ENCODE results near the gene ZBTB24. TPM values are rescaled to one million over a fixed set of nuclear protein-coding genes. Genes with fewer than 3 reads are reported as not detected.
"Not testable (repeated sequence)": the region's sequence is repeated elsewhere in the genome, so short reads cannot be mapped to it uniquely, and the experiment has no call there.

Gene ZBTB24
- total RNA-seq, 4 donors from 2014 or later = 4.4 to 12.6 (median 9.0) TPM

DNA sequence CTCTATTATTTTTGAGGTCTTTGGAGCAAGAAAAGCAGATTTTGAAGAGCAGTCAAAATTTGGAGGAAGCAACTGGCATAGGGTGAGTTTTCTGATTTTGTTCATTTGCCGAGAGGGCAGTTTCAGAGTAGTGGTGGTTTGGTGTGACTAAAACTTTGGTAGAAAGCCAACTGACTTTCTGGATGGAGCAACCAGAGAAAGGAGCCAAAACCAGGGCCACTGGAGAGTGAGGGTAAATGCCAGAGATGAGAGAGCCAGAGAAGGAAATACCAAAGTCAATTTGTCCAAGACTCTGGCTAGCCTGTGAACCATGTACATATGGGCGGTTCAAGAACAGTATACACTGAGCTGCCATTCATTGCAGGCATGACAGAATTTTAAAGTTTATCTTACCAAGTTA lies 40.5 kb upstream of the ZBTB24 start:
- intact Hi-C loops (cut with DNase I; ENCODE audit: low total_unique reads) = no loop called here
- Histone ChIP-seq H3K36me3 (no peaks in the 10 kb centered on the region), H3K27me3 (no peaks in the 10 kb centered on the region), H3K4me1 (no peaks in the 10 kb centered on the region), H3K4me3 (no peak overlapping the region), H3K9me3 (no peaks in the 10 kb centered on the region), H3K27ac (no peak overlapping the region)
- TF ChIP-seq, protein P1, sequence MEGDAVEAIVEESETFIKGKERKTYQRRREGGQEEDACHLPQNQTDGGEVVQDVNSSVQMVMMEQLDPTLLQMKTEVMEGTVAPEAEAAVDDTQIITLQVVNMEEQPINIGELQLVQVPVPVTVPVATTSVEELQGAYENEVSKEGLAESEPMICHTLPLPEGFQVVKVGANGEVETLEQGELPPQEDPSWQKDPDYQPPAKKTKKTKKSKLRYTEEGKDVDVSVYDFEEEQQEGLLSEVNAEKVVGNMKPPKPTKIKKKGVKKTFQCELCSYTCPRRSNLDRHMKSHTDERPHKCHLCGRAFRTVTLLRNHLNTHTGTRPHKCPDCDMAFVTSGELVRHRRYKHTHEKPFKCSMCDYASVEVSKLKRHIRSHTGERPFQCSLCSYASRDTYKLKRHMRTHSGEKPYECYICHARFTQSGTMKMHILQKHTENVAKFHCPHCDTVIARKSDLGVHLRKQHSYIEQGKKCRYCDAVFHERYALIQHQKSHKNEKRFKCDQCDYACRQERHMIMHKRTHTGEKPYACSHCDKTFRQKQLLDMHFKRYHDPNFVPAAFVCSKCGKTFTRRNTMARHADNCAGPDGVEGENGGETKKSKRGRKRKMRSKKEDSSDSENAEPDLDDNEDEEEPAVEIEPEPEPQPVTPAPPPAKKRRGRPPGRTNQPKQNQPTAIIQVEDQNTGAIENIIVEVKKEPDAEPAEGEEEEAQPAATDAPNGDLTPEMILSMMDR (IDR thresholded peaks at IDR 0.05) = no peak
- no peak for TF ChIP-seq POLR2A (IDR thresholded peaks at IDR 0.05)
- no peak for DNase-seq

DNA sequence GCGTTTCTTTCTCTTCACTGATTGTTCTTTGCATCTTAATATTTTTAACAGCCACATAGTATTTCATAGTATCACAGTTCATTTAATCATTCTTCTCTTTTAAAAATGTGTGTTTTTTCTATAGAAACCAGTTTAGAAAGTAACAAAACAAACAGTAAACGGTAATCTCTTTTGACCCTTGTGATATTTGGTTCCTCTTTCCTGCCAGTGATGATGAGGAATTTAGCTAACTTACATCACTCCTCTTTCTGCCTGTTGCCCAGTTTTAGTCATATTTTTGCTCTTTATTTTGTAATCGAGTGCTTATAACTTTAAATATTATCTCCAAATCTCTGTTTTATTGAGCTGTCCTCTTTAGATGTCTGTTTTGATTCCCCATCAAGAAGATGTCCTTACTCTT lies 38.1 kb upstream of the ZBTB24 start:
- no peak overlapping the region for H3K4me3 ChIP-seq
- intact Hi-C loops (cut with DNase I; ENCODE audit: low total_unique reads) = no loop called here
- TF ChIP-seq, protein P1 (IDR thresholded peaks at IDR 0.05) = no peak
- TF ChIP-seq POLR2A (IDR thresholded peaks at IDR 0.05) = no peak

DNA sequence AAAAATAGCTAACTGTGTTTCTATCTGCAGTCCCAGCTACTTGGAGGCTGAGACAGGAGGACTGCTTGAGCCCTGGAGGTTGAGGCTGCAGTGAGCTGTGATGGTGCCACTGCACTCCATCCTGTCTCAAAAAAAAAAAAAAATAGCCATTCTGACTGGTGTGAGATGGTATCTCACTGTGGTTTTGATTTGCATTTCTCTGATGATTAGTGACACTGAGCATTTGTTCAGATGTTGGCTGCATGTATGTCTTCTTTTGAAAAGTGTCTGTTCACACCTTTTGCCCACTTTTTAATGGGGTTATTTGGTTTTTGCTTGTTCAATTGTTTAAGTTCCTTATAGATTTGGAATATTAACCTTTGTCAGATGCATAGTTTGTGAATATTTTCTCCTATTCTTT lies 36.6 kb upstream of the ZBTB24 start:
- DNase-seq; H3K27me3 ChIP-seq; H3K4me1 ChIP-seq; H3K9me3 ChIP-seq; H3K27ac ChIP-seq; intact Hi-C loops (cut with DNase I; ENCODE audit: low total_unique reads); H3K4me3 ChIP-seq; H3K36me3 ChIP-seq: not testable (repeated sequence)

More for the DNA sequence above, 38.1 kb upstream of the ZBTB24 start:
- Histone ChIP-seq H3K4me1 (no peaks in the 10 kb centered on the region), H3K27me3 (no peaks in the 10 kb centered on the region), H3K9me3 (no peaks in the 10 kb centered on the region), H3K27ac (no peak overlapping the region), H3K36me3 (no peaks in the 10 kb centered on the region)
- no peak for DNase-seq

DNA sequence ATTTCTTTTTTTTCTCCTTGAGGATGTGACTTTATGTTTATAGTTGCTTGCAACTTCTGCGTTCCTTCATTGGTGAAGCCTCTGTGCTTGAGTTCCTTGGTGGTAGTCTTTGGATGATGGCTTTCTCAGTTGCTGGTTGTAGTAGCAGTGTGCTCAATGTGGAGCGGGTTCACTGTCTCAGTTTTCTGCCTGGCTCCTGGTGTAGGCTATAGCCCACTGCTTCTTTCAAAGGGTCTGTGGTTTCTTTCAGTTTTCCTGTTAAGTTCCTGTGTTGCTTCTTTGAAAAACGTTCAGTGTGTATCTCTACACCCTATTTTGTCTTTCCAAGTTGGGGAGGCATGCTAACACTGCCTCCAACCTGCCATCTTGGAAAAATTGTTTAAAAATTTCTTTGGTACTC lies 33.9 kb upstream of the ZBTB24 start:
- H3K4me1 ChIP-seq = no peaks in the 10 kb centered on the region
- no peaks in the 10 kb centered on the region for H3K27me3 ChIP-seq
- no peaks in the 10 kb centered on the region for H3K36me3 ChIP-seq
- H3K4me3 ChIP-seq = no peak overlapping the region
- no peak for DNase-seq
- H3K27ac ChIP-seq = no peak overlapping the region
- no peaks in the 10 kb centered on the region for H3K9me3 ChIP-seq
- intact Hi-C loops (cut with DNase I; ENCODE audit: low total_unique reads) = no loop called here
- TF ChIP-seq POLR2A (IDR thresholded peaks at IDR 0.05) = no peak
- TF ChIP-seq, protein P1 (IDR thresholded peaks at IDR 0.05) = no peak

DNA sequence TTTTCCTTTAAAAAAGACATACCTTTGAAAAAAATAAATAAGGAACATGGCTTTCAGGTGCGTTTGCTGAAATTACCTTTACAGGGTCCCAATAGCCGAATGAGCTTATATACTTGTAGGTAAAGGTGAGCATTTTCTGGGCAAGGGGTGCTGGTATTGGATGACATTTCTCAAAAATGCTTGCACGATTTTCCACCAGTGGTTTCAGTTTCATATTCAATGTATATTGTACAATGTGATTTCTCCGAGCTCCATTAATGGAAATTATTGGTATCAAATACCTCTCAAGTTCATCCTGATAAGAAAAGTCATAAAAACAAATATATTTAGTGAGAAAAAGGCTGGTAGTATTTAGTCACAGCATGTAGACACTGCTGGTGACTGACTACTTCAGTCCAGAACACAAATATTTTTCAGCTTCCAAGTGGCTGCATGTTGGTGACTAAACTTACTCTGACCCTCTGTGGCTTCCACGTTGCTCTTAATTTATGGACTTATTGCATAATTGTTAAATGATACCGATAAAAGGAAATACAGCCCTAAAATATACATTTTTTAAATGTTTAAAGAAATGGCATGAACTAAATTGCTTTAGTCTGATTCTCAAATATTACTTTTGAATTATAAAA lies 32.9 kb upstream of the ZBTB24 start:
- Histone ChIP-seq H3K36me3 (no peaks in the 10 kb centered on the region), H3K27ac (no peak overlapping the region), H3K4me3 (no peak overlapping the region), H3K4me1 (no peaks in the 10 kb centered on the region), H3K9me3 (no peaks in the 10 kb centered on the region), H3K27me3 (no peaks in the 10 kb centered on the region)
- TF ChIP-seq, protein P1 (IDR thresholded peaks at IDR 0.05) = no peak
- TF ChIP-seq POLR2A (IDR thresholded peaks at IDR 0.05) = no peak
- intact Hi-C loops (cut with DNase I; ENCODE audit: low total_unique reads) = no loop called here
- DNase-seq = no peak

DNA sequence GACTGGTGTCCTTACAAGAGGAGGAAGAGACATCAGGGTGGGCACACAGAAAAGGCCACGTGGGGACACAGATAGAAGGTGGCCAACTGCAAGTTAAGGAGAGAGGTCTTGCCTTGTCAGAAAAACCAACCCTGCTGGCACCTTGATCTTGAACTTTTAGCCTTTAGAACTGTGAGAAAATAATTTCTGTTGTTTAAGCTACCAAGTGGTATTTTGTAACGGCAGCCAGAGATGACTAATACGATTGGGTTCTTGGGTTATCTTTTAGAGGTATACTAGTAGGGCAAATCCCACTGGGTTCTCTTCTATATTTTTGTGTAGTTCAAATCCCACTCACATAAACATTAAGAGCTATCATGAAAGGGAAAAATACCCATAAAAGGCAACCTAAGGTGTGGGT lies 31.9 kb upstream of the ZBTB24 start:
- H3K36me3 ChIP-seq = no peaks in the 10 kb centered on the region
- H3K4me1 ChIP-seq = no peaks in the 10 kb centered on the region
- H3K27me3 ChIP-seq = no peaks in the 10 kb centered on the region
- no peak for DNase-seq
- intact Hi-C loops (cut with DNase I; ENCODE audit: low total_unique reads) = no loop called here
- no peak overlapping the region for H3K27ac ChIP-seq
- no peaks in the 10 kb centered on the region for H3K9me3 ChIP-seq
- no peak overlapping the region for H3K4me3 ChIP-seq
- TF ChIP-seq POLR2A (IDR thresholded peaks at IDR 0.05) = no peak
- TF ChIP-seq, protein P1 (IDR thresholded peaks at IDR 0.05) = no peak

Data from uterus (tissue), 4 donors.